ENCODE measurements around the gene NARF.

Gene NARF

DNA sequence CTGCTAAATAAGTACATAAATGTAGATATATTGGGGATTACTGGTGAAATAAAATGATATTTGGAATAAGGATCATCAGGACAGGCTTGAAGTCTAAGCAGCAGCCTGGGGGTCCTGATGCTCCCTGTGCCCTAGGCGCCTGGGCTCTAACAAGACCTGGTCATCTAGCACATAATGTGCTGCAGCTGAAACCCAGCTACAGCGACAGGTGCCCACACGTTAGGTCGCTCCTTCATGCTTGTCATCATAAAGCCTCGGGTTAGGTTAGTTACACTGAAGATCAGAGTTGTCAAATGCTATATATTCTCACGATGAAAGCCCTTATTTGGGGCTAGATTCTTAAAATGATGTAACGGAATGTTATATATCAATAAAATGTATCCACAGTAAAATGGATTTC lies 11.5 kb downstream of the NARF start:
- Histone ChIP-seq H3K9me3 (ENCODE audit: control insufficient read depth, insufficient read depth, low read length) (no peaks in the 10 kb centered on the region), H3K27ac (ENCODE audit: low read depth, low read length) (no peak overlapping the region), H3K9me2 (replicated peaks; ENCODE audit: control insufficient read depth, low read length) (no peaks in the 10 kb centered on the region), H3K4me1 (ENCODE audit: control insufficient read depth, low read length) (no peaks in the 10 kb centered on the region), H3K4me3 (ENCODE audit: low read length) (no peak overlapping the region), H3K79me2 (ENCODE audit: control insufficient read depth, low read length) (no peaks in the 10 kb centered on the region), H3K27me3 (ENCODE audit: control insufficient read depth, low read length) (no peaks in the 10 kb centered on the region), H3K36me3 (ENCODE audit: control insufficient read depth, low read length) (peaks cover 68% of the 10 kb centered on the region), H4K20me1 (ENCODE audit: control insufficient read depth, insufficient read depth, low read depth, low read length) (no peaks in the 10 kb centered on the region), H3K4me2 (ENCODE audit: low read length) (no peak overlapping the region), H3F3A (ENCODE audit: control insufficient read depth, insufficient read depth) (no peaks in the 10 kb centered on the region)
- TF ChIP-seq EZH2phosphoT487 (IDR thresholded peaks at IDR 0.05; ENCODE audit: borderline replicate concordance, low read length), result no peak
- TF ChIP-seq, protein P1, sequence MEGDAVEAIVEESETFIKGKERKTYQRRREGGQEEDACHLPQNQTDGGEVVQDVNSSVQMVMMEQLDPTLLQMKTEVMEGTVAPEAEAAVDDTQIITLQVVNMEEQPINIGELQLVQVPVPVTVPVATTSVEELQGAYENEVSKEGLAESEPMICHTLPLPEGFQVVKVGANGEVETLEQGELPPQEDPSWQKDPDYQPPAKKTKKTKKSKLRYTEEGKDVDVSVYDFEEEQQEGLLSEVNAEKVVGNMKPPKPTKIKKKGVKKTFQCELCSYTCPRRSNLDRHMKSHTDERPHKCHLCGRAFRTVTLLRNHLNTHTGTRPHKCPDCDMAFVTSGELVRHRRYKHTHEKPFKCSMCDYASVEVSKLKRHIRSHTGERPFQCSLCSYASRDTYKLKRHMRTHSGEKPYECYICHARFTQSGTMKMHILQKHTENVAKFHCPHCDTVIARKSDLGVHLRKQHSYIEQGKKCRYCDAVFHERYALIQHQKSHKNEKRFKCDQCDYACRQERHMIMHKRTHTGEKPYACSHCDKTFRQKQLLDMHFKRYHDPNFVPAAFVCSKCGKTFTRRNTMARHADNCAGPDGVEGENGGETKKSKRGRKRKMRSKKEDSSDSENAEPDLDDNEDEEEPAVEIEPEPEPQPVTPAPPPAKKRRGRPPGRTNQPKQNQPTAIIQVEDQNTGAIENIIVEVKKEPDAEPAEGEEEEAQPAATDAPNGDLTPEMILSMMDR (IDR thresholded peaks at IDR 0.05; ENCODE audit: low read depth, low read length, poor library complexity, severe bottlenecking), result no peak

DNA sequence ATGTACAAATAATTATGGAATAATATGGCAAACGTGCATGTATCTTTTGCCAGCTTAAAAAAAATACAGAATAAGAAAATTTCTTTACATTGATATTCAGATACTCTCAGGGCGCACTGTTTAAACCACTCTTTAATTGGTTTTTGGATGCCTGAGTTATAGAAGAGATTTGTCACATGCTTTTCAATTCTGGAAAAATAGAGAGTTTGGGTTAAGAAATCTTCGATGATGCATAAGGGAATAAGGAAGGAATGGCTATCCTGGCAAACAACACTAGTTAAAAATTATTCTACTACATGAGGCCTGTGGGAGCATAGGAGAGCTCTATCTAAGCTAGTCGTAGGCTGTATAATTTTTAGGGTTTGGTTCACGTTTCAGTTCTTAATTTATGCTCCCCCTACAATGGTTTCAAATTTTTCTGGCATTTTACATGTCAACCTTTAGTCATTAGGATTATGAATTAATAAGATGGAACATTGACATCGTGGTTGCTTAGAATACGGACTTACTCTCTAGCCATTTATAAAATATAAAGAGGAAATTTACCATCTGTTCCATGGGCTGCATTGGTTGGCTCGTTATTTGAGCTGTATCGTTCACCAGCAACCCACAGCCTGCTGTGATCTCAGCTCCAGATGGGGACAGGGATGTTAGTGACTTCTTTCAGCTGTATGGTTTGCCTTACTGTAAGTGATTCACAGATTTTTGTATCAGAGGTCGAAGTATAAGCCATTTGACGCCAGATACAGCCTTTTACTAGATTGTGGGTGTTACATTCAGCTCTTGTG lies 15.9 kb downstream of the NARF start:
- TF ChIP-seq EZH2phosphoT487 (IDR thresholded peaks at IDR 0.05; ENCODE audit: borderline replicate concordance, low read length), result no peak
- TF ChIP-seq, protein P1 (IDR thresholded peaks at IDR 0.05; ENCODE audit: low read depth, low read length, poor library complexity, severe bottlenecking), result no peak
- H3K36me3 ChIP-seq (ENCODE audit: control insufficient read depth, low read length), result peaks cover 56% of the 10 kb centered on the region

DNA sequence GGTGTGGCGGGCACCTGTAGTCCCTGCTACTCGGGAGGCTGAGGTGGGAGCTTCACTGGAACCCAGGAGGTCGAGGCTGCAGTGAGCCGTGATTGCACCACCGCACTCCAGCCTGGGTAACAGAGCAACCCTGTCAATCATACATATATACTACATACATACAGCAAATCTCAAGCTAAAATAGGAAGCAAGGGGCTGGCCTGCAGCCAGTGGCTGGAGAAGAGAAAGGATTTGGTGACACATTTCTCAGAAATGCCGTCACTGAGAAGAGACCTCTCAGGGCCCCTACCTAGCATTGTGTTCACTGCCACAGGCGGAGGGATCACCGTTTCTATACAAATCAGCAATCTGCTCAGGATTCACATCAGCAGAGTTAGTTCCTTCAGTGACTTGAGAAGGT lies 16.9 kb downstream of the NARF start:
- Histone ChIP-seq H3F3A (ENCODE audit: control insufficient read depth, insufficient read depth) (no peaks in the 10 kb centered on the region), H3K27me3 (ENCODE audit: control insufficient read depth, low read length) (no peaks in the 10 kb centered on the region), H3K4me3 (ENCODE audit: low read length) (no peak overlapping the region), H3K4me1 (ENCODE audit: control insufficient read depth, low read length) (no peaks in the 10 kb centered on the region), H3K36me3 (ENCODE audit: control insufficient read depth, low read length) (peaks cover 62% of the 10 kb centered on the region), H4K20me1 (ENCODE audit: control insufficient read depth, insufficient read depth, low read depth, low read length) (no peaks in the 10 kb centered on the region), H3K27ac (ENCODE audit: low read depth, low read length) (no peak overlapping the region), H3K79me2 (ENCODE audit: control insufficient read depth, low read length) (no peaks in the 10 kb centered on the region), H3K9me3 (ENCODE audit: control insufficient read depth, insufficient read depth, low read length) (no peaks in the 10 kb centered on the region), H3K4me2 (ENCODE audit: low read length) (no peak overlapping the region), H3K9me2 (replicated peaks; ENCODE audit: control insufficient read depth, low read length) (no peaks in the 10 kb centered on the region)
- no peak for TF ChIP-seq EZH2phosphoT487 (IDR thresholded peaks at IDR 0.05; ENCODE audit: borderline replicate concordance, low read length)
- TF ChIP-seq, protein P1 (IDR thresholded peaks at IDR 0.05; ENCODE audit: low read depth, low read length, poor library complexity, severe bottlenecking), result no peak

More for the DNA sequence above, 15.9 kb downstream of the NARF start:
- Histone ChIP-seq H4K20me1 (ENCODE audit: control insufficient read depth, insufficient read depth, low read depth, low read length) (no peaks in the 10 kb centered on the region), H3K4me3 (ENCODE audit: low read length) (no peak overlapping the region), H3K27me3 (ENCODE audit: control insufficient read depth, low read length) (no peaks in the 10 kb centered on the region), H3F3A (ENCODE audit: control insufficient read depth, insufficient read depth) (no peaks in the 10 kb centered on the region), H3K27ac (ENCODE audit: low read depth, low read length) (no peak overlapping the region), H3K79me2 (ENCODE audit: control insufficient read depth, low read length) (no peaks in the 10 kb centered on the region), H3K9me3 (ENCODE audit: control insufficient read depth, insufficient read depth, low read length) (no peaks in the 10 kb centered on the region), H3K4me1 (ENCODE audit: control insufficient read depth, low read length) (no peaks in the 10 kb centered on the region), H3K4me2 (ENCODE audit: low read length) (no peak overlapping the region), H3K9me2 (replicated peaks; ENCODE audit: control insufficient read depth, low read length) (no peaks in the 10 kb centered on the region)

All from DOHH2 (cell line).